ENCODE results near the gene SRSF5. TPM values are rescaled to one million over a fixed set of nuclear protein-coding genes. Genes with fewer than 3 reads are reported as not detected.

The SRSF5 gene
- total RNA-seq, 1 experiment from 2014 or later, result 389 TPM

- no peaks in the 10 kb centered on the region for H3K9me3 ChIP-seq (ENCODE audit: control insufficient read depth, low read depth, low read length)
- no peak overlapping the region for H2BK15ac ChIP-seq (ENCODE audit: low read depth, low read length)
- no peaks in the 10 kb centered on the region for H3K79me2 ChIP-seq (ENCODE audit: insufficient read depth, low read length)
- H3K4ac ChIP-seq (ENCODE audit: low read depth, low read length), result no peak overlapping the region
- no peak overlapping the region for H2BK12ac ChIP-seq (ENCODE audit: insufficient read length, low read depth, low read length)
- H3K9me3 Mint-ChIP-seq, result no peaks in the 10 kb centered on the region
- no peak overlapping the region for H3K14ac ChIP-seq (ENCODE audit: insufficient read depth, low read length)
- H3K4me2 ChIP-seq (ENCODE audit: insufficient read depth, insufficient read length, low read length), result no peak overlapping the region
- no peak overlapping the region for H2BK120ac ChIP-seq (ENCODE audit: low read depth, low read length, poor library complexity, severe bottlenecking)
- TF ChIP-seq CTCF (conservative IDR thresholded peaks at IDR 0.05), result peak; percentile 87
- H2BK20ac ChIP-seq (ENCODE audit: low read depth, low read length, poor library complexity, severe bottlenecking), result no peak overlapping the region
- no peaks in the 10 kb centered on the region for H3K27me3 ChIP-seq (ENCODE audit: insufficient read depth, low read length)
- no peaks in the 10 kb centered on the region for H4K20me1 ChIP-seq (ENCODE audit: control insufficient read depth, insufficient read depth, insufficient read length)
- DNase-seq, result peak; percentile 68
- no peaks in the 10 kb centered on the region for H3K36me3 Mint-ChIP-seq (ENCODE audit: insufficient read depth in 1 of 3, low read depth in 3 of 3)
- no peak overlapping the region for H3K9ac ChIP-seq (ENCODE audit: extremely low read depth, insufficient read length, low read length)
- H4K5ac ChIP-seq (ENCODE audit: insufficient read length, low read depth, low read length), result no peak overlapping the region
- WGBS (ENCODE audit: extremely low coverage, insufficient read length, low lambda C conversion rate), result no CpG with 5 or more reads among the region's 11 CpGs
- H3T11ph ChIP-seq (ENCODE audit: low read length), result no peak overlapping the region
- no peak overlapping the region for H3K27ac ChIP-seq (ENCODE audit: insufficient read length, low read depth, low read length)
- H2AK5ac ChIP-seq (ENCODE audit: insufficient read length, low read length), result no peak overlapping the region
- H3K56ac ChIP-seq (ENCODE audit: insufficient read length, low read depth, low read length), result no peak overlapping the region
- no peaks in the 10 kb centered on the region for H3K27me3 Mint-ChIP-seq (ENCODE audit: low read depth)
- no peak overlapping the region for H2AFZ ChIP-seq (ENCODE audit: low read length)
- no peaks in the 10 kb centered on the region for H3K23me2 ChIP-seq (ENCODE audit: insufficient read length, low read depth, low read length, poor library complexity, severe bottlenecking)
- no peaks in the 10 kb centered on the region for H3K4me1 ChIP-seq (ENCODE audit: insufficient read depth, low read length)
- H3K4me3 Mint-ChIP-seq, result no peak overlapping the region
- H4K8ac ChIP-seq (replicated peaks; ENCODE audit: insufficient read length, low read depth, low read length), result no peak overlapping the region
- no peak overlapping the region for H3K18ac ChIP-seq (ENCODE audit: insufficient read length, low read depth, low read length)
- H4K91ac ChIP-seq (ENCODE audit: insufficient read length, low read depth, low read length), result no peak overlapping the region
- H3K23ac ChIP-seq (ENCODE audit: insufficient read length, low read depth, low read length), result no peak overlapping the region
- no peak overlapping the region for H2BK5ac ChIP-seq (ENCODE audit: insufficient read length, low read length)
- H3K79me1 ChIP-seq (ENCODE audit: insufficient read depth, low read depth, low read length, poor library complexity, severe bottlenecking), result no peaks in the 10 kb centered on the region
- H3K4me1 Mint-ChIP-seq, result peaks cover 0 to 8% of the 10 kb centered on the region in 2 experiments; a peak in 3 of 4 replicates
- no peak overlapping the region for H3K27ac Mint-ChIP-seq
Observed at GRCh38 chr14:69818758-69819191, 51.8 kb downstream of the SRSF5 start.
